Stimulated activated CD8-positive, alpha-beta memory T cell treated with anti-CD3 and anti-CD28 coated beads, Interleukin-15, amount 100 ng/mL, for 1 hour (primary cell): Measurements from ENCODE around the gene ANO9.
"Not testable (repeated sequence)": the region's sequence is repeated elsewhere in the genome, so short reads cannot be mapped to it uniquely, and the experiment has no call there.

ENCODE experiments used
- DNase-seq: peaks from one replicate; pipeline ENCODE4 v3.0.0-alpha.2; 2020; ENCODE audit warnings: low read depth

Gene ANO9

GRCh38 chr11:451738-452137 is 9.9 kb upstream of the ANO9 start:
- no peak for DNase-seq

DNA sequence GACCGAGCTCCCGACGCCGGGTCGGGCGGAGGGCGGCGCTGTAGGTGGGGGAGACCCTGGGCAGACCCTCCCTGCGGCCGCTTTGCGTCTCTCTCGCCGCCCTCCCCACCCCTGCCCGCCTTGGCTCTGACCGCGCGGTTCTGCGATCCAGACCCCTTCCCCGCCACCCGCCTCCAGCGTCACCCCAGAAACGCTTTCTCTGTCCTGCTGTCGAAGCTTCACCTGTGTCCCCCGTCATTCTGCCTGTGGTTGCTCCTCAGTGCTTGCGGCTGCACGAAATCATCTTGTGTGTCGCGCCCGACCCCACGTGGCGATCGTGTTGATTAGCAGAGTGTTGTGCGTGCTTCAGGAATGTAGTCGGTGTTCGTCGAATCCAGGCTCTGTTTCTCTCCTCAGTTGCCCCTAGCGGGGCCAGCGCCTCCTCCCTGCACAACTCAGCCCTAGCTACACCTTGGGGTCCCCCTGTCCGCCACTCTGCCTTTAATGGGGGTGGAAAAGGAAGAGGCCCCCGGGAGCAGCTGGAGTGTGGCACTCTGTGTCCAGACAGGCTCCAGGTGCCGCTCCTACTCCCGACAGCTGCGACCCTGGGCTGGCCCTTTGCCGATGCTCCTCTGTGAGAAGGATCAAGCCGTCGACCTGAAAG is 9.1 kb upstream of the ANO9 start:
- peak; percentile 54 for DNase-seq

GRCh38 chr11:449889-450808 is 8.3 kb upstream of the ANO9 start, which contains the start of gene PTDSS2:
Gene PTDSS2 (plus strand): TSS chr11:450279. CDS start chr11:450456, 177 bp downstream.
- peak; percentile 91 for DNase-seq

DNA sequence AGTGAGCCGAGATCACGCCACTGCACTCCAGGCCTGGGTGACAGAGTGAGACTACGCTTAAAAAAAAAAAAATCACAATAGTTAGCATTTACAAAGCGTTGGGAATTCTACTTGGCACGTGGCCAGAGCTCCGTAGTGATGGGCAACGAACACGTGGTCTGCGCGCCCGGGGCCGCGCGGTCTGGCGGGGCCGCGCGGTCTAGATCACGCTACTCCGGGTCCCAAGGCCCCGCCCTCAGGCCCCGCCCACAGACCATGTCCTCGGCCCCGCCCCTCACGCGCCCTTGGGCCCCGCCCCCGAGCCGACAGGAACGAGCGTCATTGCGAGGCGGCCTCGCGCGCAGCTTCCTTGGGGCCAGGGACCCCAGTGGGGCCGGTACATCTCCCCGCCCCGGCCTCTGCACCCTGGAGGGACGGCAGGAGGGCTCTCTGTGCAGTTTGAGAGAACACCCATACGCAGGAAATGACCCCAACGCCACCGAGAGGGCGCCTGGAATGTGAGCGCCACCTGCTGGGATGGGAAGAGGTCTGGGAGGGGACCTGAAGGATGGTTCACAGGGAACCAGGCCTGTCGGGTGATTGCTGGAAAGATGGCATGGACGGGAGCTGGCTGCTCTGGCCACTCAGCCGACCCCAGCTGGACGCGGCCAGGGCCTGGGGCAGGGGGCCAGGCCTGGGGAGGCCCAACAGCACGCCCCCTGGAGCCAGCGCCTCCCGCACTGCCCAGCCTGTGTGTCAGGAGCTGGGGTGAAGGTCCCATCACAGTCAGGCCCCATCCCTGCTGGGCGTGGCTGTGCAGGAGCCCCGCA is 6.3 kb upstream of the ANO9 start:
- DNase-seq, result peak; percentile 94

GRCh38 chr11:446891-447290 is 5.1 kb upstream of the ANO9 start:
- DNase-seq, result no peak

- DNase-seq, result no peak
Observed at GRCh38 chr11:445765-446588, 4.2 kb upstream of the ANO9 start.

DNA sequence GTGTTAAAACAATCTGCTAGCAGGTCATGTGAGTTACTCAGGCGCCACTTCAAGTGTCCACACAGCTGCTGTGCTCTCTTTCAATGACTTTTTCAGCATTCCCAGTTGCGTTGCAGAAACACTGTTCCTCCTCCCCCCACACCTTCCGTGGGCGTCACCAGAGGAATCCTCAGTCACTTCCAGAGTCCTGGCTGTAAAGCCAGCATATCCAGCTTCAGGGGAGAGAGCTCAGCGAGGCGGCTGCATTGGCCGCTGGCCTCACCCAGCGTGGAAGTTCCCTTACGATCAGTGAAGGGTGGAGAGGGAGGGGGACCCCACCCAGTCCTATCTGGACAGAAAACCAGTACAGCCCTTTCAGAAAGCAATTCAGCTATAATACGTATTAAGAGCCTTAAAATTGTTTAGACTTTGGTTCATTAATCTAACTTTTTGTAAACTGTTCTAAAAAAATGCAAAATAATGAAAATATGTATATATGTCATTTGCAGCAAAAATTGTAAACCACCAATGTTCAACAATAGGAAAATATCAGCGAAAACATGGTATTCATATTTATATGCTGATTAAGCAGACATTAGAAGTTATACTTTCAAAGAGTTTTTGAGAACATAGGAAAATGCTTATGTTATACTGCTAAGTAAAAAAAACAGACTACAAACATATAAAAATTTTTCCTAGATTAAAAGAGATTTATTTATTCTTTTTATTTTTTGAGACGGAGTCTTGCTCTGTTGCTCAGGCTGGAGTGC is 2.8 kb upstream of the ANO9 start:
- no peak for DNase-seq

GRCh38 chr11:443542-444199 is 1.9 kb upstream of the ANO9 start:
- DNase-seq, result no peak

- no peak for DNase-seq
Observed at GRCh38 chr11:442611-443081, 835 bp upstream of the ANO9 start.

- DNase-seq, result no peak
Observed at GRCh38 chr11:441043-441417, 781 bp downstream of the ANO9 start.

DNA sequence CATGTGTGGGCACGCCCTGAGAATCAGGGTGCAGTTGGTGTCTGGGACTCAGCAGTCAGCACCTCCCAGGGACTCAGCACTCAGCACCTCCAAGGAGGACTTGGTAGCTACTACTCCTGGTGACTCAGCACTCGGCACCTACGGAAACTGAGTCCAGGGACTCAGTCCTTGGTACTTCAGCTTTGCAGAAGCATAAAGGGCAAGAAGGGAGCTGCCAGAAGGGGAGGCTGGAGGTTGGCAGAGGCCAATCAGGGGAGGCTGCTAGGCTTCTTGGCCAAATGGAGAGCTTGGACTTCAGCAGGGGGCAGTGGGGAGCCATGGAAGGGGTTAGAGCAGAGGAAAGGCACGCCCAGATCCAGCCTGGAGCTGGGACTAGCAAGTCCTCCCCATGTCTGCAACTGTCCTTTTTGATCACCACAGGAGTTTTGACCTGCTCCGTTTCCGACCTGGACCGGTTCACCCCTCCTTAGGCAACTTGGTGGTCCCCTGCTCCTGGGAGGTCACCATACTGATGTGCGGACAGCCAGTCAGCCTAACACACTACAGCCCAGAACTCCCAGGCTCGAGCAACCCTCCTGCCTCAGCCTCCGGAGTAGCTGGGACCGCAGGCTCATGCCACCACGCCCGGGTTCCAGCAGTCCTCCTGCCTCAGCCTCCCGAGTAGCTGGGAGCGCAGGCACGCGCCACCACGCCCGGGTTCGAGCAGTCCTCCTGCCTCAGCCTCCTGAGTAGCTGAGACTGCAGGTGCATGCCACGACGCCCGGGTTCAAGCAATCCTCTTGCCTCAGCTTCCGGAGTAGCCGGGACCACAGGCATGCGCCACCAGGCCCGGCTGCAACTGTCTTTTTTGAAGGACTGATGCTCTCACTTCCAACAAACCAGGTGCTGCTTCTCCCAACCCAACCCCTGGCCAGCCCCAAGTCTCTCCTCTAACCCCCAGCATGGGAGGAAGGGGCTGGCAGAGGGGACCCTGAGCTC is 1.5 kb downstream of the ANO9 start:
- no peak for DNase-seq

DNA sequence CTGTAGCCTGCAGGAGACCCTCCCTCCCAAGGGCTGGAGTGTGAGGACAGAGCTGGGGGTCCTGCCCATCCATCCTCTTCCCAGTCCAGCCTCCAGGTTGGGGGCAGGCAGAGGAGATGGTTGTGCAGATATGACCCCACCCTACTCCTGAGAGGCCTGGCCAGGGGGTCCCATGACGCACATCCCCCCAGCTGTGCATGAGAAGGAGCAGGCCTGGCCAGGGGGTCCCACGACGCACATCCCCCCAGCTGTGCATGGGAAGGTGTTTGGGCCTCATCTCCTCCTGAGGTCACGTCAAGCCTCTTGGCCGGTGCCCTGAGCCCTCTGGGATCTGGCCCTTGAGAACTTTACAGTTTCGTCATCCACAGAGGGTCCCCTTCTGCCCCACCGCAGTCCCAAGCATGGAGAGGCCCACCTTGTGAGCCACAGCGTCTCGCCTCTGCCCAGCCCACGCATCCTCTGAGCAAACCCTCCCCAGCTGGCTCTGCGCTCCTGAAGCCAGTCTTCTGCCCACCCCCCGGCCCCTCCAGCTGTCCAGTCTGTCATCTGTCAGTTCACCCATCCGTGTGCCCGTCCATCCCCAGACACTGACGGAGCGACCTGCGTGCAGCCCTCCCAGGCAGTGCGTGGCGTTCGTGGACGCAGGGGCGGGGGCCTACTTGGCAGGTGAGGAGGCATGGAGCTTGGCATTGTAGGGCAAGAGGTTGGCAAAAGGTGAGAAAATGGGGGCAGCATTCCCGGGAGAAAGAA is 2.3 kb downstream of the ANO9 start:
- DNase-seq, result no peak

DNA sequence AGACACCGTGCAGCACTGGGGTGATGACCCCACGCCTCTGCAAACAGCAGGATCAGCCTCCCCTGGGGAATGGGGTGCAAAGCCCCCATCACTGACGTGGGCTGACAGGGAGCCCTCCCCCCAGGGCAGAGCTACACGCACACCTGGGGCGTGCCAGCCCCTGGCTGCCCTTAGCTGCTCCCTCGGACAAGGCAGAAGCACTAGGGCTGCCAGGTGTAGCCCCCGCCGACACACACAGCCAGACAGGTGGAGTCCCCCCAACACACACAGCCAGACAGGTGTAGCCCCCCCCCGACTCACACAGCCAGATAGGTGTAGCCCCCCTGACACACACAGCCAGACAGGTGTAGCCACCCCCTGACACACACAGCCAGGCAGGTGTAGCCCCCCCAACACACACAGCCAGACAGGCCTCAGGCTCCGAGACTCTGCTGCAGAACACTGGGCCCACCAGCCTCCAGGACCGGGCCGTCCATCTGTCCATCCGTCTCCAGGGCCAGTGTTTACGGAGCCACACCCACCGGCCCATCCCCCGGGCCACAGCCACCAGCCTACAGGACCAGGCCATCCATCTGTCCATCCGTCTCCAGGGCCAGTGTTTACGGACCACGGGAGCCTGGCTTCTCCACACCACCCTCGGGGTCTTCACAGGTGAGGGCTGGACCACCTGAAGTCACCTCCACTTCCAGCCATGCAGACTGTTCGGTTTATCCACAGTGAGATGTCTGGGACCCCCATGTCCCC is 3.5 kb downstream of the ANO9 start:
- DNase-seq, result no peak

- no peak for DNase-seq
Observed at GRCh38 chr11:437228-437870, 4.5 kb downstream of the ANO9 start.

DNA sequence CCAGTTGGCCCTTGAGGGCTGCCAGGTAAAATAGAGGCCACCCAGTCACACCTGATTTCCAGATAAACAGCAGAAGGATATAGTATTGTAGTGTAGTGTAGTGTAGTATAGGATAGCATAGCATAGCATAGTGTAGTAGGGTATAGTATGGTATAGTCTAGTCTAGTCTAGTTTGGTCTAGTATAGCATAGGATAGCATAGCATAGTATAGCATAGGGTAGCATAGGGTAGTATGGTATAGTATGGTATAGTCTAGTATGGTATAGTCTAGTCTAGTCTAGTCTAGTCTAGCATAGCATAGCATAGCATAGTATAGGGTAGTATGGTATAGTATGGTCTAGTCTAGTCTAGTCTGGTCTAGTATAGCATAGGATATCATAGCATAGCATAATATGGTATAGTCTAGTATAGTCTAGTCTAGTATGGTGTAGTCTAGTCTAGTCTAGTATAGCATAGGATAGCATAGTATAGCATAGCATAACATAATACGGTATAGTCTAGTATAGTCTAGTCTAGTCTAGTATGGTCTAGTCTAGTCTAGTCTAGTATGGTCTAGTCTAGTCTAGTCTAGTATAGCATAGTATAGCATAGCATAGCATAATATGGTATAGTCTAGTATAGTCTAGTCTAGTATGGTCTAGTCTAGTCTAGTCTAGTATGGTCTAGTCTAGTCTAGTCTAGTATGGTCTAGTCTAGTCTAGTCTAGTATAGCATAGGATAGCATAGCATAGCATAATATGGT is 6.6 kb downstream of the ANO9 start:
- not testable (repeated sequence) for DNase-seq

DNA sequence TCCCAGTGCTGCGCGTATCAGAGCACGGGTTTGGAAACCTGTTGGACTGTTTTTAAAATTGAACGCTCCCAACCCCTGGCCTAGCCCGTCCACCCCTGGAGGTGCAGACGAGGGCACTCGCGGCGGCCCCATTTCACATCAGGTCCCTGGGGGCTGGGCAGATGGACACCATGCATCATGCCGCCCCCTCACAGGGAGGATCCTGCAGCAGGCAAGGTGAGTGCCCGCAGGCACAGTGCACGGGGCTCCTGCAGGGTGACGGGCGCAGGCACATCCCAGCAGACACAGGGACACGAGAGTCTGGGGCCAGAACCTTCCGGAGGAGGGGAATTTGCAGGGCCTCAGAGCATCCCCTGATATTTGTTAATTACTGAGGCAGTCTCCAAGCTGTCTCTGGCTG is 7.3 kb downstream of the ANO9 start:
- DNase-seq, result no peak
